Lung (tissue), 12 donors: ENCODE data around the gene NRSN2. TPM values are rescaled to one million over a fixed set of nuclear protein-coding genes. Genes with fewer than 3 reads are reported as not detected.
A peak's percentile ranks its signal among the peaks of the same experiment; 100 is the strongest.
"Not testable (repeated sequence)": the region's sequence is repeated elsewhere in the genome, so short reads cannot be mapped to it uniquely, and the experiment has no call there.

ENCODE experiments used
- ATAC-seq: fragments of 200-7000 bp; cut with Tn5 transposase; one replicate; pipeline ENCODE4 v1.9.1; 2020; ENCODE audit warnings: moderate number of reproducible peaks; ENCODE audit not compliant: insufficient read depth, low FRiP score
- DNase-seq, 3 donors: peaks; one replicate each; pipeline ENCODE4 v3.0.0-alpha.2; 2013 to 2017
- H3K27ac ChIP-seq, 2 donors: one replicate each; pipeline ENCODE4 v1.5.1; 2013; ENCODE audit warnings: mild to moderate bottlenecking in 2 of 2, moderate library complexity in 2 of 2, control low read depth in 1 of 2, inconsistent platforms in 1 of 2, low read depth in 1 of 2, low read length in 1 of 2
- H3K27me3 ChIP-seq, 3 donors: one replicate each; pipeline ENCODE4 v1.5.1; 2013; ENCODE audit warnings: low read length in 2 of 3; ENCODE audit not compliant: control insufficient read depth in 3 of 3, insufficient read depth in 3 of 3
- H3K36me3 ChIP-seq, 4 donors: one replicate each; pipeline ENCODE4 v1.5.1; 2013; ENCODE audit warnings: low read length in 4 of 4, mild to moderate bottlenecking in 1 of 4, moderate library complexity in 1 of 4; ENCODE audit not compliant: control insufficient read depth in 4 of 4, insufficient read depth in 4 of 4
- H3K4me1 ChIP-seq, 5 donors: one replicate each; pipeline ENCODE4 v1.5.1; 2013; ENCODE audit warnings: low read length in 5 of 5, mild to moderate bottlenecking in 2 of 5, moderate library complexity in 1 of 5; ENCODE audit not compliant: control insufficient read depth in 5 of 5, insufficient read depth in 5 of 5
- H3K4me3 ChIP-seq: one replicate; pipeline ENCODE4 v1.5.1; 2013; ENCODE audit warnings: mild to moderate bottlenecking, control low read depth, moderate library complexity
- H3K9ac ChIP-seq, 2 donors: one replicate each; pipeline ENCODE4 v1.5.1; 2013; ENCODE audit warnings: low read length in 2 of 2, control low read depth in 1 of 2; ENCODE audit not compliant: insufficient read depth in 1 of 2
- H3K9me3 ChIP-seq, 4 donors: one replicate each; pipeline ENCODE4 v1.5.1; 2013; ENCODE audit warnings: low read length in 3 of 4, mild to moderate bottlenecking in 1 of 4, moderate library complexity in 1 of 4; ENCODE audit not compliant: control insufficient read depth in 4 of 4, insufficient read depth in 3 of 4
- CTCF ChIP-seq: IDR thresholded peaks from 2 replicates; pipeline ENCODE4 v1.5.1; 2012; ENCODE audit warnings: mild to moderate bottlenecking; ENCODE audit errors: control extremely low read depth, extremely low read depth
- WGBS, 2 donors: extraction: QIAGEN DNeasy Blood & Tissue Kit; methylation state at CpG; one replicate each; pipeline ENCODE4 v1.1.7; 2013; 5-methylcytosine and 5-hydroxymethylcytosine counted together
- polyA plus RNA-seq, 2 donors: library from polyadenylated mRNA; stranded (reverse); fragments of 200-250 nt; gene quantifications; one replicate each; pipeline ENCODE4 v1.2.1, GENCODE V29; 2013
- total RNA-seq, 2 donors: library from RNA; depleted of rRNA in 1 of 2; stranded (reverse); fragments of >200 nt in 1 of 2; gene quantifications; one replicate each; pipeline ENCODE4 v1.2.1, GENCODE V29; 2014 to 2021
- donor health status: control.
- donor health status: control.
- donor health status: Bipolar disorder and iron deficiency.
- donor health status: healthy.
- donor health status: DM: yes; HTN: yes; CAD: no.

The NRSN2 gene
- total and polyA plus RNA-seq, 4 donors: 15.3 to 43.7 (median 28.6) TPM

GRCh38 chr20:348972-349841, 2.3 kb downstream of the NRSN2 start:
- ATAC-seq (no peak), DNase-seq (no peak)
- no peak overlapping the region for H3K9ac ChIP-seq
- no peaks in the 10 kb centered on the region for H3K9me3 ChIP-seq
- no peak for TF ChIP-seq CTCF
- 94 to 95% methylated on average over 19 of the region's 19 CpGs for WGBS, 2 donors
- H3K4me1 ChIP-seq: peaks cover 0 to 6% (median 5%) of the 10 kb centered on the region in 5 donors
- no peaks in the 10 kb centered on the region for H3K27me3 ChIP-seq
- H3K4me3 ChIP-seq: no peak overlapping the region
- peaks cover 0 to 9% (median 5%) of the 10 kb centered on the region in 4 donors for H3K36me3 ChIP-seq
- H3K27ac ChIP-seq: no peak overlapping the region

GRCh38 chr20:353166-353565, 6.3 kb downstream of the NRSN2 start:
- no peak overlapping the region for H3K27ac ChIP-seq
- ATAC-seq (no peak), DNase-seq (no peak)
- no peak for TF ChIP-seq CTCF
- no peaks in the 10 kb centered on the region for H3K27me3 ChIP-seq
- H3K4me1 ChIP-seq: peaks cover 0 to 3% (median 0%) of the 10 kb centered on the region in 5 donors
- no peak overlapping the region for H3K9ac ChIP-seq
- WGBS, 2 donors: 91 to 92% methylated on average over 13 of the region's 13 CpGs
- H3K4me3 ChIP-seq: no peak overlapping the region
- peaks cover 0 to 9% (median 5%) of the 10 kb centered on the region in 4 donors for H3K36me3 ChIP-seq
- no peaks in the 10 kb centered on the region for H3K9me3 ChIP-seq

- H3K4me1 ChIP-seq: no peaks in the 10 kb centered on the region
- H3K9ac ChIP-seq: no peak overlapping the region
- H3K27me3 ChIP-seq: no peaks in the 10 kb centered on the region
- no peaks in the 10 kb centered on the region for H3K9me3 ChIP-seq
- peak; percentile 93 for ATAC-seq
- TF ChIP-seq CTCF: peak; percentile 91
- 18 to 20% methylated on average over 14 of the region's 14 CpGs for WGBS, 2 donors
- peaks cover 0 to 6% (median 3%) of the 10 kb centered on the region in 4 donors for H3K36me3 ChIP-seq
- H3K4me3 ChIP-seq: no peak overlapping the region
- no peak overlapping the region for H3K27ac ChIP-seq
- peak; percentile 80 to 86 (median 84) for DNase-seq
Observed at GRCh38 chr20:354298-354977, 7.5 kb downstream of the NRSN2 start.

GRCh38 chr20:356154-356553, 9.2 kb downstream of the NRSN2 start:
- peaks cover 0 to 12% (median 0%) of the 10 kb centered on the region in 5 donors for H3K4me1 ChIP-seq
- not testable (repeated sequence) for H3K9me3 ChIP-seq, H3K4me3 ChIP-seq, H3K36me3 ChIP-seq, H3K27ac ChIP-seq, H3K9ac ChIP-seq, H3K27me3 ChIP-seq, ATAC-seq
- 84 to 94% methylated on average over 2 of the region's 2 CpGs for WGBS, 2 donors
- DNase-seq: peak in 1 of 3 donors; percentile 33
